Left ventricle myocardium superior (tissue), 1 donor: Measurements from ENCODE around the gene EPHB2. TPM values are rescaled to one million over a fixed set of nuclear protein-coding genes. Genes with fewer than 3 reads are reported as not detected.
A peak's percentile ranks its signal among the peaks of the same experiment; 100 is the strongest.
"Not testable (repeated sequence)": the region's sequence is repeated elsewhere in the genome, so short reads cannot be mapped to it uniquely, and the experiment has no call there.

Experiments used
- ATAC-seq: fragments of 200-7000 bp; cut with Tn5 transposase; one replicate; pipeline ENCODE4 v1.9.1; 2020; ENCODE audit warnings: mild to moderate bottlenecking, moderate library complexity
- DNase-seq: peaks from one replicate; pipeline ENCODE4 v3.0.0-alpha.2; 2020
- intact Hi-C: fragments of 100-400 bp; cut with micrococcal nuclease; formaldehyde crosslinking; loops from one replicate; pipeline ENCODE4 v1.11.0; 2022
- long read RNA-seq: library from polyadenylated mRNA; unstranded; transcript quantifications from one replicate; pipeline ENCODE4 v2.0.0, GENCODE V29; 2021
- total RNA-seq: library from RNA; stranded (reverse); fragmentation: NEBNext Ultra II Directional; extraction: Animal tissue kit (Norgen Biotek cat#: 25700); gene quantifications from one replicate; pipeline ENCODE4 v1.2.1, GENCODE V29; 2021
- donor health status: DM: no; HTN: yes; CAD: no; lungs with severe emphysema.

Gene EPHB2
- total RNA-seq, result 2.4 TPM
- long read RNA-seq, partial matches to known transcripts, result 1 of 2 reads
- long read RNA-seq, other reads (novel, unspliced or antisense), result 1 of 2 reads

- DNase-seq, result peak; percentile 78
- intact Hi-C loops, result no loop called here
- peak; percentile 65 for ATAC-seq
Observed at GRCh38 chr1:22710701-22711049, at the start of gene EPHB2. Gene EPHB2 (plus strand): TSS chr1:22710839. CDS start chr1:22710983, 144 bp downstream.

- intact Hi-C loops, result no loop called here
- ATAC-seq (no peak), DNase-seq (no peak)
Observed at GRCh38 chr1:22661880-22662279, 48.8 kb upstream of the EPHB2 start.

- peak; percentile 43 for DNase-seq
- peak; percentile 77 for ATAC-seq
- intact Hi-C loops, result no loop called here
Observed at GRCh38 chr1:22662318-22662717, 48.3 kb upstream of the EPHB2 start.

- DNase-seq, result no peak
- intact Hi-C loops, result no loop called here
- ATAC-seq, result peak; percentile 8
Observed at GRCh38 chr1:22662986-22663408, 47.6 kb upstream of the EPHB2 start.

- DNase-seq, result no peak
- ATAC-seq, result peak; percentile 21
- intact Hi-C loops, result no loop called here
Observed at GRCh38 chr1:22665752-22666151, 44.9 kb upstream of the EPHB2 start.

- DNase-seq (no peak), ATAC-seq (no peak)
- intact Hi-C loops, result no loop called here
Observed at GRCh38 chr1:22666412-22666811, 44.2 kb upstream of the EPHB2 start.

- intact Hi-C loops, result not testable (repeated sequence)
Observed at GRCh38 chr1:22668840-22669239, 41.8 kb upstream of the EPHB2 start.

GRCh38 chr1:22670352-22670975, 40.2 kb upstream of the EPHB2 start:
- intact Hi-C loops, result no loop called here
- DNase-seq, result no peak
- no peak for ATAC-seq

More at GRCh38 chr1:22668840-22669239, 41.8 kb upstream of the EPHB2 start:
- not testable (repeated sequence) for ATAC-seq, DNase-seq

- ATAC-seq, result no peak
- DNase-seq, result no peak
- intact Hi-C loops, result no loop called here
Observed at GRCh38 chr1:22671999-22672398, 38.6 kb upstream of the EPHB2 start.

GRCh38 chr1:22673486-22674409, 36.9 kb upstream of the EPHB2 start:
- DNase-seq (peak; percentile 74), ATAC-seq (peak; percentile 57)
- intact Hi-C loops, result no loop called here

GRCh38 chr1:22674410-22674749, 36.3 kb upstream of the EPHB2 start:
- DNase-seq, result no peak
- no peak for ATAC-seq
- intact Hi-C loops, result no loop called here

- intact Hi-C loops, ATAC-seq, DNase-seq: not testable (repeated sequence)
Observed at GRCh38 chr1:22676151-22676550, 34.5 kb upstream of the EPHB2 start.

- DNase-seq, result no peak
- no peak for ATAC-seq
- intact Hi-C loops, result no loop called here
Observed at GRCh38 chr1:22676916-22677583, 33.6 kb upstream of the EPHB2 start.

GRCh38 chr1:22677931-22678896, 32.4 kb upstream of the EPHB2 start:
- DNase-seq (no peak), ATAC-seq (no peak)
- intact Hi-C loops, result no loop called here

- no peak for ATAC-seq
- no peak for DNase-seq
- intact Hi-C loops, result no loop called here
Observed at GRCh38 chr1:22680726-22681125, 29.9 kb upstream of the EPHB2 start.

GRCh38 chr1:22681556-22682276, 28.9 kb upstream of the EPHB2 start:
- ATAC-seq, result no peak
- DNase-seq, result no peak
- intact Hi-C loops, result no loop called here

GRCh38 chr1:22683547-22683946, 27.1 kb upstream of the EPHB2 start:
- DNase-seq (no peak), ATAC-seq (no peak)
- intact Hi-C loops, result no loop called here

GRCh38 chr1:22685591-22686059, 25.0 kb upstream of the EPHB2 start:
- DNase-seq, result no peak
- intact Hi-C loops, result no loop called here
- ATAC-seq, result no peak
